Measurements from ENCODE around the gene KRTAP10-12.

- TF ChIP-seq ARNTL (CRISPR knock-in tag; IDR thresholded peaks at IDR 0.05; ENCODE audit: borderline replicate concordance, low read depth) (no peak), BACH2 (CRISPR knock-in tag; IDR thresholded peaks at IDR 0.05; ENCODE audit: borderline replicate concordance) (no peak), PATZ1 (CRISPR knock-in tag; IDR thresholded peaks at IDR 0.05; ENCODE audit: borderline replicate concordance) (no peak), OSR1 (CRISPR knock-in tag; IDR thresholded peaks at IDR 0.05) (no peak), ZNF70 (CRISPR knock-in tag; IDR thresholded peaks at IDR 0.05) (no peak)
Observed at GRCh38 chr21:44710294-44710665, 13.3 kb downstream of the KRTAP10-12 start.

Data from SK-N-SH treated with all-trans-retinoic acid at 6 μM for 48 hours (cell line).